Activated CD8-positive, alpha-beta T cell treated with anti-CD3 and anti-CD28 coated beads for 36 hours (primary cell): ENCODE measurements around the gene TMEM215. TPM values are rescaled to one million over a fixed set of nuclear protein-coding genes. Genes with fewer than 3 reads are reported as not detected.

Source experiments
- ATAC-seq: fragments of 200-7000 bp; cut with Tn5 transposase; one replicate; pipeline ENCODE4 v1.10.0; 2021; ENCODE audit warnings: mild to moderate bottlenecking, moderate library complexity
- CTCF ChIA-PET: fragments of 350-600 bp; sonication (Branson Sonifier 250); formaldehyde crosslinking; loops from one replicate; lab custom pipeline; 2021; ENCODE audit warnings: antibody characterized with exemption; lab: Charles Lee
- POLR2A ChIA-PET: fragments of 350-600 bp; sonication (Branson Sonifier 250); formaldehyde crosslinking; loops from one replicate; lab custom pipeline; 2021; ENCODE audit warnings: antibody characterized with exemption; lab: Charles Lee
- DNase-seq: peaks from one replicate; pipeline ENCODE4 v3.0.0-alpha.2; 2020
- H3K27ac Mint-ChIP-seq: one replicate; pipeline ENCODE4 v1.8.0; 2021; ENCODE audit warnings: mild to moderate bottlenecking, mixed read lengths
- H3K27me3 Mint-ChIP-seq: one replicate; pipeline ENCODE4 v1.8.0; 2021; ENCODE audit warnings: mixed read lengths
- H3K36me3 Mint-ChIP-seq: one replicate; pipeline ENCODE4 v1.8.0; 2021; ENCODE audit warnings: low read depth, mixed read lengths
- H3K4me1 Mint-ChIP-seq: one replicate; pipeline ENCODE4 v1.8.0; 2021; ENCODE audit warnings: low read depth, mixed read lengths
- H3K4me3 Mint-ChIP-seq: one replicate; pipeline ENCODE4 v1.8.0; 2021; ENCODE audit warnings: mild to moderate bottlenecking, moderate library complexity, mixed read lengths
- H3K9me3 Mint-ChIP-seq: one replicate; pipeline ENCODE4 v1.8.0; 2021; ENCODE audit warnings: mixed read lengths
- CTCF ChIP-seq: fragments of 200-600 bp; IDR thresholded peaks from one replicate; pipeline ENCODE4 v1.8.0; 2022; ENCODE audit warnings: antibody characterized with exemption, mild to moderate bottlenecking
- intact Hi-C: fragments of 100-400 bp; cut with micrococcal nuclease; formaldehyde crosslinking; loops from one replicate; pipeline ENCODE4 v1.10.0; 2022
- total RNA-seq, 2 experiments: library from RNA; stranded (reverse); gene quantifications; one replicate each; pipeline ENCODE4 v1.2.3, GENCODE V29; 2021

TMEM215 gene
- total RNA-seq, 2 experiments from 2014 or later: not detected

- no peak for DNase-seq
- CTCF ChIA-PET: no interaction called here
- H3K27ac Mint-ChIP-seq: no peak overlapping the region
- no peak overlapping the region for H3K4me3 Mint-ChIP-seq
- no peak for TF ChIP-seq CTCF
- H3K36me3 Mint-ChIP-seq: no peaks in the 10 kb centered on the region
- no peaks in the 10 kb centered on the region for H3K4me1 Mint-ChIP-seq
- H3K27me3 Mint-ChIP-seq: peaks cover 19% of the 10 kb centered on the region
- ATAC-seq: no peak
- POLR2A ChIA-PET: no interaction called here
- H3K9me3 Mint-ChIP-seq: no peaks in the 10 kb centered on the region
- intact Hi-C loops: no loop called here
Observed at GRCh38 chr9:32825203-32825602, 41.9 kb downstream of the TMEM215 start.

GRCh38 chr9:32828861-32829260 is 45.5 kb downstream of the TMEM215 start:
- TF ChIP-seq CTCF: no peak
- H3K36me3 Mint-ChIP-seq: no peaks in the 10 kb centered on the region
- H3K27me3 Mint-ChIP-seq: peaks cover 18% of the 10 kb centered on the region
- ATAC-seq (no peak), DNase-seq (no peak)
- no peak overlapping the region for H3K4me3 Mint-ChIP-seq
- no peaks in the 10 kb centered on the region for H3K4me1 Mint-ChIP-seq
- ChIA-PET CTCF (no interaction called here), POLR2A (no interaction called here)
- no peak overlapping the region for H3K27ac Mint-ChIP-seq
- no peaks in the 10 kb centered on the region for H3K9me3 Mint-ChIP-seq
- intact Hi-C loops: no loop called here

DNA sequence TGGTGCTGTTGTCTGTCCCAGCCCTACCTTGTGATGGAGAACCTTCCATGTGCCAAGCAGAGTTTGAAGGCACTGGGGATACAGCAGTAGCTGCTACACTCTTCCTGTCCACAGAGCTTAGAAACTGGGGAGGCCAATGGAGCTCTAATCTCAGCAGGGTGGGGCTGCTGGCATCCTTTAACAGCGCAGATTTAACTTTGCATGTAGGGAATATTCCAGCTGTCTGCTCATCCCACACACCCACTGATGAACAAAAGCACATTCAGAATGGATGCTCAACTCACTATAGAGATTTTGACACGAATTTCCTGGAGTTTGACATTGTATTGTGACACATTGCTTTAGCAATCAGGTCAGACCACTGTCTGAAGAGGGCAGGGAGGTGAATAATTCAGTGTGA is 49.0 kb downstream of the TMEM215 start:
- H3K36me3 Mint-ChIP-seq: no peaks in the 10 kb centered on the region
- H3K4me3 Mint-ChIP-seq: no peak overlapping the region
- H3K9me3 Mint-ChIP-seq: no peaks in the 10 kb centered on the region
- ChIA-PET CTCF (no interaction called here), POLR2A (interaction anchor here (1.0 kb wide), 1 partner anchor 16 kb away, joined by 3 read pairs; no protein-coding TSS in a partner anchor)
- ATAC-seq (no peak), DNase-seq (no peak)
- TF ChIP-seq CTCF: no peak
- H3K4me1 Mint-ChIP-seq: no peaks in the 10 kb centered on the region
- intact Hi-C loops: no loop called here
- H3K27ac Mint-ChIP-seq: no peak overlapping the region
- H3K27me3 Mint-ChIP-seq: peaks cover 6% of the 10 kb centered on the region

Other genes with a start within 250 kb of the TMEM215 start
- gene SMIM27, start 231.2 kb upstream of the TMEM215 start, total RNA-seq: 10 to 100 TPM; 28.0 to 30.9 TPM
- gene TOPORS, start 231.0 kb upstream of the TMEM215 start, total RNA-seq: 10 to 100 TPM; 13.3 to 14.2 TPM
- gene NDUFB6, start 210.4 kb upstream of the TMEM215 start, total RNA-seq: 10 to 100 TPM; 61.4 to 63.4 TPM
- gene TAF1L, start 147.9 kb upstream of the TMEM215 start, total RNA-seq: not detected
- 10 to 100 TPM; 39.2 to 42.9 TPM for gene APTX, start 218.1 kb downstream of the TMEM215 start, total RNA-seq
- gene DNAJA1, start 241.7 kb downstream of the TMEM215 start, total RNA-seq: 100 to 1,000 TPM; 139 to 143 TPM